Myocyte (in vitro differentiated cells): ENCODE results near the gene SLC25A26. TPM values are rescaled to one million over a fixed set of nuclear protein-coding genes. Genes with fewer than 3 reads are reported as not detected.

Source experiments
- DNase-seq: peaks from one replicate; pipeline ENCODE4 v3.0.0-alpha.2; 2012; ENCODE audit warnings: low read depth
- total RNA-seq: library from RNA; depleted of rRNA; stranded (reverse); fragments of >200 nt; gene quantifications from 2 replicates; pipeline ENCODE4 v1.2.3, GENCODE V29; 2014

Gene SLC25A26
- total RNA-seq, 1 donor from 2014 or later = 18.9 TPM

- DNase-seq = peak; percentile 52
Measured at GRCh38 chr3:66367979-66368378, 147.2 kb downstream of the SLC25A26 start.

GRCh38 chr3:66370179-66370578 lies 149.4 kb downstream of the SLC25A26 start:
- DNase-seq = no peak

- no peak for DNase-seq
Measured at GRCh38 chr3:66371432-66371831, 150.6 kb downstream of the SLC25A26 start.

- DNase-seq = no peak
Measured at GRCh38 chr3:66372681-66373350, 152.0 kb downstream of the SLC25A26 start.

- DNase-seq = peak; percentile 66
Measured at GRCh38 chr3:66376568-66376967, 155.8 kb downstream of the SLC25A26 start.

- no peak for DNase-seq
Measured at GRCh38 chr3:66377800-66378199, 157.0 kb downstream of the SLC25A26 start.

GRCh38 chr3:66378256-66378655 lies 157.5 kb downstream of the SLC25A26 start:
- no peak for DNase-seq

- no peak for DNase-seq
Measured at GRCh38 chr3:66379565-66379964, 158.8 kb downstream of the SLC25A26 start.

- no peak for DNase-seq
Measured at GRCh38 chr3:66380200-66380932, 159.6 kb downstream of the SLC25A26 start.

- no peak for DNase-seq
Measured at GRCh38 chr3:66381626-66382025, 160.8 kb downstream of the SLC25A26 start.

- no peak for DNase-seq
Measured at GRCh38 chr3:66382142-66382541, 161.3 kb downstream of the SLC25A26 start.

GRCh38 chr3:66383023-66383422 lies 162.2 kb downstream of the SLC25A26 start:
- no peak for DNase-seq

- no peak for DNase-seq
Measured at GRCh38 chr3:66383998-66384745, 163.4 kb downstream of the SLC25A26 start.

GRCh38 chr3:66385066-66385465 lies 164.3 kb downstream of the SLC25A26 start:
- no peak for DNase-seq

- DNase-seq = no peak
Measured at GRCh38 chr3:66386011-66386924, 165.5 kb downstream of the SLC25A26 start.

GRCh38 chr3:66386925-66387650 lies 166.3 kb downstream of the SLC25A26 start:
- peak; percentile 81 for DNase-seq

GRCh38 chr3:66390013-66390412 lies 169.2 kb downstream of the SLC25A26 start:
- DNase-seq = no peak

- DNase-seq = no peak
Measured at GRCh38 chr3:66392512-66392911, 171.7 kb downstream of the SLC25A26 start.

- no peak for DNase-seq
Measured at GRCh38 chr3:66392966-66393332, 172.1 kb downstream of the SLC25A26 start.

- DNase-seq = no peak
Measured at GRCh38 chr3:66393333-66394005, 172.7 kb downstream of the SLC25A26 start.
